Neural progenitor cell (in vitro differentiated cells): ENCODE measurements around the gene RALBP1. TPM values are rescaled to one million over a fixed set of nuclear protein-coding genes. Genes with fewer than 3 reads are reported as not detected.
"Not testable (repeated sequence)": the region's sequence is repeated elsewhere in the genome, so short reads cannot be mapped to it uniquely, and the experiment has no call there.

Source experiments
- DNase-seq: peaks from one replicate; pipeline ENCODE4 v3.0.0-alpha.2; 2016; ENCODE audit warnings: low spot score
- H2AFZ ChIP-seq: fragments of 200-600 bp; sonication (generic); replicated peaks from 2 replicates; pipeline ENCODE4 v1.6.1; 2016; ENCODE audit warnings: antibody characterized with exemption
- H3F3A ChIP-seq: fragments of 200-600 bp; sonication (generic); 2 replicates; pipeline ENCODE4 v1.6.1; 2016; ENCODE audit warnings: antibody characterized with exemption, low read depth
- H3K27ac ChIP-seq: fragments of 200-600 bp; sonication (generic); 2 replicates; pipeline ENCODE4 v1.5.1; 2016; ENCODE audit warnings: mild to moderate bottlenecking
- H3K27me3 ChIP-seq: fragments of 200-600 bp; sonication (generic); 2 replicates; pipeline ENCODE4 v1.6.1; 2016; ENCODE audit warnings: mild to moderate bottlenecking, moderate library complexity
- H3K36me3 ChIP-seq: fragments of 200-600 bp; sonication (generic); 2 replicates; pipeline ENCODE4 v1.5.1; 2016
- H3K4me1 ChIP-seq: fragments of 200-600 bp; sonication (generic); 2 replicates; pipeline ENCODE4 v1.6.1; 2016; ENCODE audit warnings: mixed run types
- H3K4me2 ChIP-seq: fragments of 200-600 bp; sonication (generic); 2 replicates; pipeline ENCODE4 v1.6.1; 2016
- H3K4me3 ChIP-seq: fragments of 200-600 bp; sonication (generic); 2 replicates; pipeline ENCODE4 v1.5.1; 2016
- H3K79me2 ChIP-seq: fragments of 200-600 bp; sonication (generic); 2 replicates; pipeline ENCODE4 v1.6.1; 2016; ENCODE audit warnings: low read depth
- H3K9ac ChIP-seq: fragments of 200-600 bp; sonication (generic); 2 replicates; pipeline ENCODE4 v1.6.1; 2016
- H3K9me3 ChIP-seq: fragments of 200-600 bp; sonication (generic); 2 replicates; pipeline ENCODE4 v1.5.1; 2016; ENCODE audit warnings: low read depth
- H4K20me1 ChIP-seq: fragments of 200-600 bp; sonication (generic); 2 replicates; pipeline ENCODE4 v1.6.1; 2016; ENCODE audit warnings: low read depth
- H3K27ac Mint-ChIP-seq: 3 replicates; pipeline ENCODE4 v1.8.0; 2021; ENCODE audit warnings: mixed read lengths
- H3K27me3 Mint-ChIP-seq: 2 replicates; pipeline ENCODE4 v1.8.0; 2022; ENCODE audit warnings: low read depth, mild to moderate bottlenecking, inconsistent platforms, moderate library complexity, mixed read lengths; ENCODE audit not compliant: insufficient read depth
- H3K36me3 Mint-ChIP-seq: 3 replicates; pipeline ENCODE4 v1.8.0; 2021; ENCODE audit warnings: mixed read lengths
- H3K4me1 Mint-ChIP-seq: 3 replicates; pipeline ENCODE4 v1.8.0; 2021; ENCODE audit warnings: mixed read lengths
- H3K4me3 Mint-ChIP-seq: 3 replicates; pipeline ENCODE4 v1.8.0; 2021; ENCODE audit warnings: mild to moderate bottlenecking, moderate library complexity, mixed read lengths
- H3K9me3 Mint-ChIP-seq: 3 replicates; pipeline ENCODE4 v1.8.0; 2020; ENCODE audit warnings: mixed read lengths
- EZH2 ChIP-seq: fragments of 200-600 bp; sonication (generic); IDR thresholded peaks from 2 replicates; pipeline ENCODE4 v1.6.1; 2017; ENCODE audit warnings: antibody characterized with exemption, mild to moderate bottlenecking, moderate library complexity
- EZH2phosphoT487 ChIP-seq: fragments of 200-600 bp; sonication (generic); IDR thresholded peaks from 2 replicates; pipeline ENCODE4 v1.6.1; 2017; ENCODE audit warnings: antibody characterized with exemption
- total RNA-seq: library from RNA; depleted of rRNA; stranded (reverse); fragments of >200 nt; gene quantifications from 2 replicates; pipeline ENCODE4 v1.2.3, GENCODE V29; 2015; ENCODE audit warnings: low replicate concordance
- TF ChIP-seq, protein P1 (sequence below): fragments of 200-600 bp; sonication (generic); IDR thresholded peaks from 2 replicates; pipeline ENCODE4 v1.5.1; 2017; ENCODE audit warnings: antibody characterized with exemption, mild to moderate bottlenecking

Gene RALBP1
- total RNA-seq, 1 donor from 2014 or later, result 61.5 TPM

DNA sequence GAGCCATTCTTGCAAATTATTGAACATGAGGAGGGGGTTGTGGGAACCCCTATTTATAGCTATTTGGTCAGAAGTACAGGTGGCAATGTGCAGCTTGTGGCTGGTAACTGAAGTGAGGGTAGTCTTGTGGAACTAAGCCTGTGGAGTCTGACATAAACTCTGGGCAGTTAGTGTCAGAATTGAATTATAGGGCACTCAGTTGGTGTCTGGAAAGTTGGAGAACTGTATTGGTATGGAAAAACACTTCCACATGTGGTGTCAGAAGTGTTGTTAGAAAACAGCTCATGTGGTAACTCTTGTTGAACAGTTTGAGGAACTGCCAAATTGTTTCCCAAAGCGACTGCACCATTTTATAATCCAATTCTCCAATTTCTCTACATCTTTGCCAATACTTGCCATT lies 7.5 kb downstream of the RALBP1 start:
- Mint-ChIP-seq H3K27ac (no peak overlapping the region), H3K27me3 (peaks cover 2% of the 10 kb centered on the region), H3K36me3 (peaks cover 38% of the 10 kb centered on the region), H3K4me3 (no peak overlapping the region), H3K9me3 (peaks cover 21% of the 10 kb centered on the region), H3K4me1 (no peaks in the 10 kb centered on the region)
- H3K9me3 ChIP-seq, result peaks cover 4% of the 10 kb centered on the region
- no peaks in the 10 kb centered on the region for H3F3A ChIP-seq
- H3K79me2 ChIP-seq, result peaks cover 96% of the 10 kb centered on the region
- no peak overlapping the region for H3K4me2 ChIP-seq
- no peak overlapping the region for H2AFZ ChIP-seq
- no peak overlapping the region for H3K4me3 ChIP-seq
- no peak overlapping the region for H3K9ac ChIP-seq
- no peak for DNase-seq
- no peaks in the 10 kb centered on the region for H3K27me3 ChIP-seq
- H3K27ac ChIP-seq, result no peak overlapping the region
- TF ChIP-seq EZH2phosphoT487 (no peak), EZH2 (no peak)
- TF ChIP-seq, protein P1, sequence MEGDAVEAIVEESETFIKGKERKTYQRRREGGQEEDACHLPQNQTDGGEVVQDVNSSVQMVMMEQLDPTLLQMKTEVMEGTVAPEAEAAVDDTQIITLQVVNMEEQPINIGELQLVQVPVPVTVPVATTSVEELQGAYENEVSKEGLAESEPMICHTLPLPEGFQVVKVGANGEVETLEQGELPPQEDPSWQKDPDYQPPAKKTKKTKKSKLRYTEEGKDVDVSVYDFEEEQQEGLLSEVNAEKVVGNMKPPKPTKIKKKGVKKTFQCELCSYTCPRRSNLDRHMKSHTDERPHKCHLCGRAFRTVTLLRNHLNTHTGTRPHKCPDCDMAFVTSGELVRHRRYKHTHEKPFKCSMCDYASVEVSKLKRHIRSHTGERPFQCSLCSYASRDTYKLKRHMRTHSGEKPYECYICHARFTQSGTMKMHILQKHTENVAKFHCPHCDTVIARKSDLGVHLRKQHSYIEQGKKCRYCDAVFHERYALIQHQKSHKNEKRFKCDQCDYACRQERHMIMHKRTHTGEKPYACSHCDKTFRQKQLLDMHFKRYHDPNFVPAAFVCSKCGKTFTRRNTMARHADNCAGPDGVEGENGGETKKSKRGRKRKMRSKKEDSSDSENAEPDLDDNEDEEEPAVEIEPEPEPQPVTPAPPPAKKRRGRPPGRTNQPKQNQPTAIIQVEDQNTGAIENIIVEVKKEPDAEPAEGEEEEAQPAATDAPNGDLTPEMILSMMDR, result no peak
- no peaks in the 10 kb centered on the region for H3K4me1 ChIP-seq
- no peaks in the 10 kb centered on the region for H3K36me3 ChIP-seq
- H4K20me1 ChIP-seq, result no peaks in the 10 kb centered on the region

DNA sequence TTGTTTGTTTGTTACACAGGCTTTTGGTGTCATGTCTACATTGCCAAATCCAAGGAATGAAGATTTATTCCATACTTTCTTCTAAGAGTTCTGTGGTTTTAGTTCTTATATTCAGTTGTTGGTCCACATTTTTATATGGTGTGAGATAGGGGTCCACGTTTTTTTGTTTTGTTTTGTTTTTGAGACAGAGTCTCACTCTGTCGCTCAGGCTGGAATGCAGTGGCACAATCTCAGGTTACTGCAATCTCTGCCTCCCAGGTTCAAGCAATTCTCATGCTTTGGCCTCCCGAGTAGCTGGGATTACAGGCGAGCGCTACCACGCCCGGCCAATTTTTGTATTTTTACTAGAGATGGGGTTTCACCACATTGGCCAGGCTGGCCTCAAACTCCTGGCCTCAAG lies 8.2 kb downstream of the RALBP1 start:
- Histone ChIP-seq H3K4me3 (no peak overlapping the region), H3K79me2 (peaks cover 96% of the 10 kb centered on the region), H2AFZ (no peak overlapping the region), H3F3A (no peaks in the 10 kb centered on the region), H3K9ac (no peak overlapping the region), H3K27ac (no peak overlapping the region), H3K9me3 (peaks cover 4% of the 10 kb centered on the region), H4K20me1 (no peaks in the 10 kb centered on the region), H3K4me2 (no peak overlapping the region), H3K36me3 (no peaks in the 10 kb centered on the region), H3K4me1 (no peaks in the 10 kb centered on the region), H3K27me3 (no peaks in the 10 kb centered on the region)
- no peak for TF ChIP-seq EZH2phosphoT487
- TF ChIP-seq EZH2, result no peak
- TF ChIP-seq, protein P1, result no peak
- Mint-ChIP-seq H3K4me1 (no peaks in the 10 kb centered on the region), H3K4me3 (no peak overlapping the region), H3K36me3 (peaks cover 38% of the 10 kb centered on the region), H3K27ac (no peak overlapping the region), H3K27me3 (peaks cover 2% of the 10 kb centered on the region), H3K9me3 (peaks cover 22% of the 10 kb centered on the region)
- no peak for DNase-seq

DNA sequence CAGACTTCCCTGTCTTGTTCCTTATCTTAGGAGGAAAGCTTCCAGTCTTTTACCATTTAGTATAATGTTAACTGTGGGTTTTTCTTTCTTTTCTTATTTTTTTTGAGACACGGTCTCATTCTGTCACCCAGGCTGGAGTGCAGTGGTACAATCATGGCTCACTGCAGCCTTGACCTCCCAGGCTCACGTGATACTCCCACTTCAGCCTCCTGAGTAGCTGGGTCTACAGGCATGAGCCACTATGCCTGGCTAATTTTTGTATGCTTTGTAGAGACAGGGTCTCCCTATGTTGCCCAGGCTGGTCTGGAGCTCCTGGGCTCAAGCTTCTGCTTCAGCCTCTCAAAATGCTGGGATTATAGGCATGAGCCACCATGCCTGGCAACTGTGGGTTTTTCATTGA lies 9.5 kb downstream of the RALBP1 start:
- H3K27me3 ChIP-seq, H3K4me2 ChIP-seq, H3K4me3 ChIP-seq, H3K4me1 ChIP-seq, H3K4me1 Mint-ChIP-seq, H3K27me3 Mint-ChIP-seq, H3K4me3 Mint-ChIP-seq, H3K36me3 ChIP-seq, H3K9me3 ChIP-seq, H3F3A ChIP-seq, H4K20me1 ChIP-seq, DNase-seq, H3K27ac Mint-ChIP-seq, H2AFZ ChIP-seq, H3K27ac ChIP-seq, H3K9ac ChIP-seq: not testable (repeated sequence)
- peaks cover 96% of the 10 kb centered on the region for H3K79me2 ChIP-seq
- Mint-ChIP-seq H3K9me3 (peaks cover 22% of the 10 kb centered on the region), H3K36me3 (peaks cover 35% of the 10 kb centered on the region)

DNA sequence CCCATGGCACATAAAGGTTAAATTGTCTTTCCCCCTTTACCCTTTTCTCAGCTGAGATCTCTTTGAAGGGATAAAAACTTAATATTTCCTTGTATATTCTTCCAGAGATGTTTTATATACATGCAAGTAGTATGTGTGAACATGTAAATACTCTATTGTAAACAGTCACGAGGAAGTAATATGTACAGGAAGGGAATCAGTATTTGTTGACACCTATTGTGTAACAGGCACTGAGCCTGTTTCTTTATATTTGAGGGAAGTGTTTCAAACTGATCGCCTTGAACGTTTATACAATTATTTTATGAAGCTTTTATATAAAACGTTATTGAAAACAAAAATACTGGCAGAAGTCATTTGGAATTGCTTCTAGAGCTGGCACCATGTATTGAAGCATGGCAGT lies 13.2 kb downstream of the RALBP1 start:
- Histone ChIP-seq H2AFZ (no peak overlapping the region), H3K4me1 (no peaks in the 10 kb centered on the region), H3K27me3 (no peaks in the 10 kb centered on the region), H3K9ac (no peak overlapping the region), H3K27ac (no peak overlapping the region), H3F3A (no peaks in the 10 kb centered on the region), H4K20me1 (no peaks in the 10 kb centered on the region), H3K4me3 (no peak overlapping the region), H3K9me3 (no peaks in the 10 kb centered on the region), H3K36me3 (no peaks in the 10 kb centered on the region), H3K4me2 (no peak overlapping the region), H3K79me2 (peaks cover 96% of the 10 kb centered on the region)
- TF ChIP-seq EZH2phosphoT487 (no peak), EZH2 (no peak)
- TF ChIP-seq, protein P1, result no peak
- no peak overlapping the region for H3K4me3 Mint-ChIP-seq
- no peak overlapping the region for H3K27ac Mint-ChIP-seq
- no peaks in the 10 kb centered on the region for H3K27me3 Mint-ChIP-seq
- H3K36me3 Mint-ChIP-seq, result peaks cover 32% of the 10 kb centered on the region
- peaks cover 37% of the 10 kb centered on the region for H3K9me3 Mint-ChIP-seq
- H3K4me1 Mint-ChIP-seq, result no peaks in the 10 kb centered on the region
- no peak for DNase-seq
